HepG2 (cell line): ENCODE measurements around the gene HSPA1B. TPM values are rescaled to one million over a fixed set of nuclear protein-coding genes. Genes with fewer than 3 reads are reported as not detected.

ENCODE experiments used
- E2F2 ChIP-seq: sonication (generic); formaldehyde crosslinking; IDR thresholded peaks from 2 replicates; pipeline ENCODE4 v1.4.0; 2020; ENCODE audit warnings: missing genetic modification reagents, borderline replicate concordance
- HNF1A ChIP-seq, 2 experiments: sonication (generic) in 1 of 2; formaldehyde crosslinking in 1 of 2; IDR thresholded peaks; 2 replicates each; pipeline versions ENCODE4 v1.4.0 to v1.6.1; 2016 to 2020; ENCODE audit warnings: borderline replicate concordance in 1 of 2, low read depth in 1 of 2, mild to moderate bottlenecking in 1 of 2, missing genetic modification reagents in 1 of 2
- IRX3 ChIP-seq: sonication (generic); formaldehyde crosslinking; IDR thresholded peaks from 2 replicates; pipeline ENCODE4 v1.8.1; 2023; ENCODE audit warnings: mild to moderate bottlenecking, low read depth, missing genetic modification reagents, borderline replicate concordance
- KLF13 ChIP-seq: sonication (generic); formaldehyde crosslinking; IDR thresholded peaks from 2 replicates; pipeline ENCODE4 v1.4.0; 2020; ENCODE audit warnings: mild to moderate bottlenecking, missing genetic modification reagents
- LRRFIP1 ChIP-seq: sonication (generic); formaldehyde crosslinking; conservative IDR thresholded peaks from 2 replicates; pipeline ENCODE4 v1.4.0; 2020; ENCODE audit warnings: missing genetic modification reagents
- MED8 ChIP-seq: sonication (generic); formaldehyde crosslinking; IDR thresholded peaks from 2 replicates; pipeline ENCODE4 v1.8.1; 2023; ENCODE audit warnings: mild to moderate bottlenecking, missing genetic modification reagents; ENCODE audit not compliant: insufficient replicate concordance
- MIER2 ChIP-seq: IDR thresholded peaks from 2 replicates; pipeline ENCODE4 v1.6.1; 2016; ENCODE audit warnings: missing biosample characterization, missing genetic modification reagents
- NPAS2 ChIP-seq: sonication (generic); formaldehyde crosslinking; IDR thresholded peaks from 2 replicates; pipeline ENCODE4 v1.8.0; 2022; ENCODE audit warnings: mild to moderate bottlenecking, missing genetic modification reagents, borderline replicate concordance
- SKI ChIP-seq: fragments of 450-650 bp; IDR thresholded peaks from one replicate; pipeline ENCODE4 v1.6.1; 2018; ENCODE audit warnings: mild to moderate bottlenecking; ENCODE audit not compliant: partially characterized antibody
- SMAD9 ChIP-seq: sonication (generic); formaldehyde crosslinking; IDR thresholded peaks from 2 replicates; pipeline ENCODE4 v1.5.1; 2020; ENCODE audit warnings: mild to moderate bottlenecking, missing genetic modification reagents
- TEAD2 ChIP-seq: sonication (generic); formaldehyde crosslinking; IDR thresholded peaks from 2 replicates; pipeline ENCODE4 v1.9.0; 2021; ENCODE audit warnings: missing genetic modification reagents
- TMF1 ChIP-seq: sonication (generic); formaldehyde crosslinking; IDR thresholded peaks from 2 replicates; pipeline ENCODE4 v1.8.1; 2022; ENCODE audit warnings: low read depth, missing genetic modification reagents
- TOPORS ChIP-seq: sonication (generic); formaldehyde crosslinking; IDR thresholded peaks from 2 replicates; pipeline ENCODE4 v1.8.0; 2023; ENCODE audit warnings: mild to moderate bottlenecking, missing genetic modification reagents
- TP53 ChIP-seq: sonication (generic); formaldehyde crosslinking; conservative IDR thresholded peaks from 2 replicates; pipeline ENCODE4 v1.4.0; 2020; ENCODE audit warnings: missing genetic modification reagents
- U2AF2 ChIP-seq: fragments of 200-400 bp; formaldehyde crosslinking; IDR thresholded peaks from 2 replicates; pipeline ENCODE4 v1.6.1; 2017; ENCODE audit warnings: low read depth, mild to moderate bottlenecking, low read length
- ZC3H13 ChIP-seq: sonication (generic); formaldehyde crosslinking; IDR thresholded peaks from 2 replicates; pipeline ENCODE4 v1.8.1; 2023; ENCODE audit warnings: mild to moderate bottlenecking, missing genetic modification reagents, moderate library complexity
- ZFY ChIP-seq: sonication (generic); formaldehyde crosslinking; IDR thresholded peaks from 2 replicates; pipeline ENCODE4 v1.4.0; 2020; ENCODE audit warnings: missing genetic modification reagents
- ZNF572 ChIP-seq: sonication (generic); formaldehyde crosslinking; IDR thresholded peaks from 2 replicates; pipeline ENCODE4 v1.5.1; 2020; ENCODE audit warnings: mild to moderate bottlenecking, missing genetic modification reagents
- ZNF691 ChIP-seq: sonication (generic); formaldehyde crosslinking; IDR thresholded peaks from 2 replicates; pipeline ENCODE4 v1.4.0; 2020; ENCODE audit warnings: missing genetic modification reagents, low read depth, mild to moderate bottlenecking, borderline replicate concordance
- ZNF772 ChIP-seq: sonication (generic); formaldehyde crosslinking; IDR thresholded peaks from 2 replicates; pipeline ENCODE4 v1.5.0; 2020; ENCODE audit warnings: mild to moderate bottlenecking, missing genetic modification reagents
- polyA plus RNA-seq, 8 experiments: library from polyadenylated mRNA; depleted of rRNA in 3 of 8; stranded (reverse) in 7 of 8; unstranded in 1 of 8; fragments of >200 nt; fragmentation: Illumina TruSeq in 4 of 8; extraction: Trizol in 4 of 8; gene quantifications; 2 replicates each; pipeline versions ENCODE4 v1.2.1 to v1.2.3, GENCODE V29; 2011 to 2016; ENCODE audit warnings: low read depth in 4 of 8, missing spikeins in 1 of 8, mixed read lengths in 1 of 8; ENCODE audit not compliant: insufficient read depth in 1 of 8
- total RNA-seq, 5 experiments: library from RNA; depleted of rRNA; stranded (reverse); fragments of >200 nt; fragmentation: Illumina TruSeq; extraction: Trizol; gene quantifications; 2 replicates each; pipeline ENCODE4 v1.2.3, GENCODE V29; 2016; ENCODE audit warnings: low read depth in 1 of 5

Gene HSPA1B
- total and polyA plus RNA-seq, 2 of the 13 experiments (the other 11 are each of a cell fraction or from before 2014, with no cell fraction given), result 26.0 to 186 TPM

GRCh38 chr6:31827286-31828079 is at the start of gene HSPA1B (continued):
- TF ChIP-seq MED8 (CRISPR knock-in tag) (peak; percentile 43), ZNF572 (CRISPR knock-in tag) (no peak; the same call in 1 of the 2 replicates), TOPORS (peak; percentile 49; the same call in 1 of the 2 replicates), E2F2 (CRISPR knock-in tag) (peak; percentile 79; the same call in 1 of the 2 replicates), TMF1 (CRISPR knock-in tag) (0 out of 2 replicates have a peak, but pooled peaks have one; percentile 74), SMAD9 (CRISPR knock-in tag) (no peak), SKI (peak; percentile 30), ZNF691 (CRISPR knock-in tag) (no peak), ZFY (CRISPR knock-in tag) (peak; percentile 35), NPAS2 (CRISPR knock-in tag) (no peak), LRRFIP1 (CRISPR knock-in tag) (peak; percentile 70; the same call in 1 of the 2 replicates), MIER2 (no peak), ZNF772 (CRISPR knock-in tag) (peak; percentile 89), U2AF2 (peak; percentile 79), HNF1A (IDR thresholded peaks at IDR 0.05; ENCODE audit: low read depth) (no peak; the same call in 1 of the 2 replicates), HNF1A (CRISPR knock-in tag; IDR thresholded peaks at IDR 0.05; ENCODE audit: borderline replicate concordance) (no peak; the same call in 1 of the 2 replicates), ZC3H13 (CRISPR knock-in tag) (no peak), IRX3 (CRISPR knock-in tag) (no peak), KLF13 (no peak), TP53 (peak; percentile 68; the same call in 1 of the 2 replicates), TEAD2 (no peak)
